K562 (cell line): ENCODE measurements around the gene SLC35E1. TPM values are rescaled to one million over a fixed set of nuclear protein-coding genes. Genes with fewer than 3 reads are reported as not detected.

Experiments
- BDP1 ChIP-seq: IDR thresholded peaks from 3 replicates; pipeline ENCODE4 v1.6.1; 2011; ENCODE audit not compliant: insufficient read length, insufficient read depth
- ETV1 ChIP-seq: fragments of 450-650 bp; conservative IDR thresholded peaks from 2 replicates; pipeline ENCODE4 v1.6.1; 2016; ENCODE audit warnings: missing genetic modification characterization, control low read depth, low read depth, missing compliant biosample characterization
- GATA2 ChIP-seq: sonication (generic); formaldehyde crosslinking; IDR thresholded peaks from 2 replicates; pipeline ENCODE4 v1.4.0; 2020; ENCODE audit warnings: mild to moderate bottlenecking, missing genetic modification reagents
- MBD1 ChIP-seq: fragments of 250-450 bp; sonication (Bioruptor Pico); IDR thresholded peaks from 2 replicates; pipeline ENCODE4 v1.8.0; 2022; ENCODE audit warnings: inconsistent platforms
- MTA1 ChIP-seq: fragments of 450-650 bp; IDR thresholded peaks from 2 replicates; pipeline ENCODE4 v1.6.1; 2017; ENCODE audit warnings: borderline replicate concordance
- NCOA1 ChIP-seq: fragments of 450-650 bp; IDR thresholded peaks from 2 replicates; pipeline ENCODE4 v1.6.1; 2016; ENCODE audit warnings: low read depth
- NRF1 ChIP-seq, 2 experiments: fragments of 450-650 bp; IDR thresholded peaks in 1 of 2; conservative IDR thresholded peaks in 1 of 2; 2 replicates each; pipeline ENCODE4 v1.6.1; 2014; ENCODE audit warnings: mild to moderate bottlenecking in 2 of 2
- POLR2AphosphoS5 ChIP-seq: IDR thresholded peaks from 2 replicates; pipeline ENCODE4 v1.6.1; 2011; ENCODE audit warnings: mild to moderate bottlenecking, low read depth, low read length, moderate library complexity; ENCODE audit not compliant: control insufficient read depth, insufficient read depth
- RBM17 ChIP-seq: fragments of 200-400 bp; formaldehyde crosslinking; IDR thresholded peaks from 2 replicates; pipeline ENCODE4 v1.6.1; 2017; ENCODE audit warnings: low read depth, mild to moderate bottlenecking, low read length, borderline replicate concordance
- RBM22 ChIP-seq: fragments of 200-400 bp; formaldehyde crosslinking; IDR thresholded peaks from 2 replicates; pipeline ENCODE4 v1.6.1; 2018; ENCODE audit warnings: low read length, low read depth; ENCODE audit not compliant: poor library complexity, severe bottlenecking
- RFX5 ChIP-seq: IDR thresholded peaks from 2 replicates; pipeline ENCODE4 v1.6.1; 2011; ENCODE audit warnings: low read depth, mild to moderate bottlenecking, improper control_type of control experiment, low read length
- SETDB1 ChIP-seq: IDR thresholded peaks from one replicate; pipeline ENCODE4 v1.6.1; 2012; ENCODE audit warnings: low read length, control low read depth, inconsistent platforms
- SPI1 ChIP-seq: IDR thresholded peaks from 2 replicates; pipeline ENCODE4 v1.6.1; 2011; ENCODE audit warnings: low read depth, low read length, control low read depth, borderline replicate concordance
- SRSF7 ChIP-seq: fragments of 200-400 bp; formaldehyde crosslinking; optimal IDR thresholded peaks from 2 replicates; pipeline ENCODE3; 2017; ENCODE audit warnings: mild to moderate bottlenecking, low read depth, low read length
- ZBTB26 ChIP-seq: fragments of 450-650 bp; formaldehyde crosslinking; IDR thresholded peaks from 2 replicates; pipeline ENCODE4 v1.4.0; 2022; ENCODE audit warnings: missing genetic modification characterization
- ZBTB5 ChIP-seq: fragments of 450-650 bp; IDR thresholded peaks from 2 replicates; pipeline ENCODE4 v1.6.1; 2017; ENCODE audit warnings: antibody characterized with exemption
- ZFX ChIP-seq: sonication (generic); formaldehyde crosslinking; IDR thresholded peaks from 2 replicates; pipeline ENCODE4 v1.8.0; 2022; ENCODE audit warnings: mild to moderate bottlenecking, missing genetic modification reagents, moderate library complexity
- polyA plus RNA-seq, 8 experiments: library from polyadenylated mRNA; depleted of rRNA in 4 of 8; stranded (reverse) in 5 of 8; unstranded in 3 of 8; fragments of >200 nt; fragmentation: Nextera tagmentation in 2 of 8; fragmentation: Illumina TruSeq in 1 of 8; extraction: Ambion mirVana in 2 of 8; extraction: Trizol in 1 of 8; gene quantifications; 2 replicates each; pipeline versions ENCODE4 v1.2.1 to v1.2.3, GENCODE V29; 2011 to 2014; ENCODE audit warnings: inconsistent platforms in 1 of 8, missing spikeins in 1 of 8
- total RNA-seq, 7 experiments: library from RNA; depleted of rRNA in 6 of 7; stranded (reverse); fragments of >200 nt in 6 of 7; fragmentation: Illumina TruSeq in 2 of 7; extraction: Trizol in 2 of 7; gene quantifications; 2 replicates each; pipeline versions ENCODE4 v1.2.1 to v1.2.3, GENCODE V29; 2011 to 2021; ENCODE audit warnings: low replicate concordance in 1 of 7
- TF ChIP-seq, protein P1 (sequence below): sonication (generic); formaldehyde crosslinking; IDR thresholded peaks from 2 replicates; pipeline ENCODE4 v1.8.0; 2022; ENCODE audit warnings: missing genetic modification reagents, mild to moderate bottlenecking, borderline replicate concordance
- TF ChIP-seq, protein P2 (sequence below): fragments of 250-450 bp; sonication (Bioruptor Pico); IDR thresholded peaks from 2 replicates; pipeline ENCODE4 v1.8.0; 2021; ENCODE audit warnings: moderate library complexity, mild to moderate bottlenecking, inconsistent platforms
- TF ChIP-seq, protein P3 (sequence below): IDR thresholded peaks from 3 replicates; pipeline ENCODE4 v1.6.1; 2011; ENCODE audit warnings: borderline replicate concordance, mild to moderate bottlenecking; ENCODE audit not compliant: insufficient read length, insufficient read depth

SLC35E1 gene
- total and polyA plus RNA-seq, 9 of the 15 experiments (the other 6 are each of a cell fraction or from before 2014, with no cell fraction given), result 15.0 to 40.1 (median 25.7) TPM

DNA sequence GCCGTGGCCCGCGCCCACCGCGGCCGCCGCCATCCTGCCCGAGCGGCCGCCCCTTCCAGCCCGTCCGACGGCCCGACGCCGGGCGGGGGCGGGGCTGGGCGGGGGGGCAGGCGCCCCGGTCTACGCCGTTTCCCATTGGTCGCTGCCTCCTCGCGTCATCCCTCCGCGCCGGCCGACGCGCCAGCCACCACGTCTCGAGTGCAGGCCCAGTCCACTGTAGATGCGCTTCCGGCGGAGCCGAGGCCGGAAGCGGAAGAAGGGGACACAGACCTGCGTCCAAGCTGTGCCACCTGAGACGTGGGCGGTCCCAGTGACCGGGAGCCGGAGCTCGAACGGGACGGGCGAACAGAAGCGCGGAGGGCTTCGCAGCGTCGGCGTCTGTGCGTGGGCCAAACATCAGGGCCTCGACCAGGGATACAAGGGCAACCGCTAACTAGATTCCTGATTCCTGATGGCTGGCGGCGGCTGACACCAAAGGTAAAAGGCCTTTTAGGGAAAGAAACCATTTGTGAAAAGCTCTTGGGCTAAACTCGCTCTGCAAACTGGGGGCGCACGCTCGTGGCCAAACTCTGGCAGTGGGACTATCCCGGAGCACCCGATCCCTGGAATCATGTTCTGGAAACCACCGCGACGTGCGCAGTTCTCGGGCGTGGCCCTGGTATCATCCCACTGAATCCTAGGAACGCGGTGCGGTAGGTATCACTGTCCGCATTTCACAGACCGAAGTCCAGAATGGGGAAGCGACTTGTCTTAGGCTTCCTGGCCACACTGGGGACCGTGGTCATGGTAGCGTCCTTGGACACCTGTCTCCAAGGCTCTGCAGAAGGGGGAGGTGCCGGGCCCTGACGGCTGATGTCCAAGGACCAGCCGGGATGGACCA, at the start of gene SLC35E1 (continued):
- TF ChIP-seq MBD1 (CRISPR knock-in tag), result no peak
- peak; percentile 93 for TF ChIP-seq ETV1 (tag)
- TF ChIP-seq SETDB1, result no peak
- no peak for TF ChIP-seq ZBTB5
- TF ChIP-seq SPI1, result peak; percentile 57; the same call in 1 of the 2 replicates
- TF ChIP-seq POLR2AphosphoS5, result peak; percentile 60; the same call in 1 of the 2 replicates
- TF ChIP-seq RBM22, result no peak
- TF ChIP-seq ZFX (CRISPR knock-in tag), result peak; percentile 87
- peak; percentile 99 for TF ChIP-seq MTA1
- TF ChIP-seq NRF1 (conservative IDR thresholded peaks at IDR 0.05 in 1 of 2, IDR thresholded peaks at IDR 0.05 in 1 of 2), result peak; percentile 55 to 64
- TF ChIP-seq NCOA1, result peak; percentile 62; the same call in 1 of the 2 replicates
- no peak for TF ChIP-seq GATA2 (CRISPR knock-in tag)
- TF ChIP-seq SRSF7, result no peak
- no peak for TF ChIP-seq RBM17
- TF ChIP-seq, protein P1, sequence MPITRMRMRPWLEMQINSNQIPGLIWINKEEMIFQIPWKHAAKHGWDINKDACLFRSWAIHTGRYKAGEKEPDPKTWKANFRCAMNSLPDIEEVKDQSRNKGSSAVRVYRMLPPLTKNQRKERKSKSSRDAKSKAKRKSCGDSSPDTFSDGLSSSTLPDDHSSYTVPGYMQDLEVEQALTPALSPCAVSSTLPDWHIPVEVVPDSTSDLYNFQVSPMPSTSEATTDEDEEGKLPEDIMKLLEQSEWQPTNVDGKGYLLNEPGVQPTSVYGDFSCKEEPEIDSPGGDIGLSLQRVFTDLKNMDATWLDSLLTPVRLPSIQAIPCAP, result no peak
- no peak for TF ChIP-seq ZBTB26 (CRISPR knock-in tag)
- peak; percentile 73; the same call in 1 of the 2 replicates for TF ChIP-seq RFX5
- no peak for TF ChIP-seq BDP1
- TF ChIP-seq, protein P2, sequence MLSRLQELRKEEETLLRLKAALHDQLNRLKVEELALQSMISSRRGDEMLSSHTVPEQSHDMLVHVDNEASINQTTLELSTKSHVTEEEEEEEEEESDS (CRISPR knock-in tag), result no peak
- TF ChIP-seq, protein P3, sequence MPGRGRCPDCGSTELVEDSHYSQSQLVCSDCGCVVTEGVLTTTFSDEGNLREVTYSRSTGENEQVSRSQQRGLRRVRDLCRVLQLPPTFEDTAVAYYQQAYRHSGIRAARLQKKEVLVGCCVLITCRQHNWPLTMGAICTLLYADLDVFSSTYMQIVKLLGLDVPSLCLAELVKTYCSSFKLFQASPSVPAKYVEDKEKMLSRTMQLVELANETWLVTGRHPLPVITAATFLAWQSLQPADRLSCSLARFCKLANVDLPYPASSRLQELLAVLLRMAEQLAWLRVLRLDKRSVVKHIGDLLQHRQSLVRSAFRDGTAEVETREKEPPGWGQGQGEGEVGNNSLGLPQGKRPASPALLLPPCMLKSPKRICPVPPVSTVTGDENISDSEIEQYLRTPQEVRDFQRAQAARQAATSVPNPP, result no peak
